Measurements from ENCODE around the gene CROCC2. TPM values are rescaled to one million over a fixed set of nuclear protein-coding genes. Genes with fewer than 3 reads are reported as not detected.

CROCC2 gene
- total RNA-seq, 6 donors from 2014 or later, result 0.23 to 17.8 (median 7.6) TPM

DNA sequence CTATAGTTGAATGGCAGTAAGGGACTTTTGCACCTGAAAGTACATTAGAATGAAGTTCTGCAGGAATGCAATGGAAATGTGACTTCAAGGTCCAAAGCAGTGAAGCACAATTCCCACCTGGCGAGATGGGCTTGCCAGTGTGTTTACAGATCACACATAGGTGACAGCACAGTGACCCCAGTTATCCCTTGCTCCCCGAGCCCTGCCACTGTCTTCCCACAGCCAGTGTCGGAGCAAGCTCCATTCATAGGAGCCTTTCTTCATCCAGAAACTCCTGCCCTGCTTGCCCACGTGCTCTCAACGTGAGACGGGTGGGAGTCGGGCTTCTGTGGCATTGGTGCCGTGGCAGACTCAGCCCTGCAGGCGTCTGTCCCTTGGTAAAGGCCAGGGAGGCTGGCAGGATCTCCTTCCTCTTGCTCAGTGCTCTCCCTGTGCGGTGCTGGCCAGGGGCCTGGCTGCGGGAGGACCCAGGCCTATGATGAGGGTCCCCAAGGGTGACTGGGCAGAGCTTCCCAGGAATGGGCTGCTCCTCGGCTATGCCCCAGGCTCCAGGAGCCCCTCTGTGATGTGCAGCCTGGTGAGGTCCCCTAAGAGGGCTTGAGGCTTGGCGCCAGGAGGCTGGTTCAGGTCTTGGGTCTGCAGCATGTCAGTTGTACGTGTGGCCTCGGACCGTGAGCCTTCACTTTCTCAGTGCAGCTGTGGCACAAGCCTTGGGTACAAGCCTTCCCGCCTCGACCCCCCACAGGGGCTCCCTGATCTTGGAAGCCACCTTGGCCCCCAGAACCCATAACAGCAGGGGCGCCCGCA, 132.4 kb downstream of the CROCC2 start:
- H3K36me3 ChIP-seq, result peaks cover 0 to 41% (median 14%) of the 10 kb centered on the region in 4 donors
- DNase-seq, result peak; percentile 18 to 57
- WGBS, 2 donors, result 95% methylated on average over 7 to 20 of the region's 20 CpGs

DNA sequence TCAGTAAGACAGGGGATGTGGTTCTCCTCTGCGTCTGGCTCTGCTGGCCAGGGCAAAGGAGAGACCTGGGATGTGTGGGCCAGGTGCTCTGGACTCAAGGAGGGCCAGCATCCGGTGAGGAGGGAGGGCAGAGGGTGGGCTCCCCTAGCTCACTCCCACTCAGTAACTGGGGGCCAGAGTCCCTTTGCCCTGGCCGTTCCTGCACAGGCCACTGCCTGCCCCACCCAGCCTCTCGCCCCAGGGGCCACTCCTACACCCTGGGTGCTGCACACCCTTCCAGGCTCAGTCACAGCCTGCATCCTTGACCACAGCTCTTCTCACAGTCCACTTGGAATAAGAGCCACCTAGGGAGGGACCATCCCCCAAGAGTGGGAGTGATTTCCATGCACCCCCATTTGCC, 133.3 kb downstream of the CROCC2 start:
- ATAC-seq (ENCODE audit: low FRiP score in 2 of 2) (no peak), DNase-seq (peak in 1 of 2 donors; percentile 15)
- Histone ChIP-seq H3K4me3 (no peak overlapping the region), H3K27me3 (no peaks in the 10 kb centered on the region), H3K27ac (no peak overlapping the region), H3K9me3 (no peaks in the 10 kb centered on the region), H3K36me3 (peaks cover 0 to 33% (median 10%) of the 10 kb centered on the region in 4 donors), H3K4me1 (peaks cover 9 to 24% (median 12%) of the 10 kb centered on the region in 4 donors)
- 90 to 100% methylated on average over 2 to 4 of the region's 4 CpGs for WGBS, 2 donors
- no peak for TF ChIP-seq POLR2AphosphoS5 (IDR thresholded peaks at IDR 0.05)
- TF ChIP-seq, protein P1, sequence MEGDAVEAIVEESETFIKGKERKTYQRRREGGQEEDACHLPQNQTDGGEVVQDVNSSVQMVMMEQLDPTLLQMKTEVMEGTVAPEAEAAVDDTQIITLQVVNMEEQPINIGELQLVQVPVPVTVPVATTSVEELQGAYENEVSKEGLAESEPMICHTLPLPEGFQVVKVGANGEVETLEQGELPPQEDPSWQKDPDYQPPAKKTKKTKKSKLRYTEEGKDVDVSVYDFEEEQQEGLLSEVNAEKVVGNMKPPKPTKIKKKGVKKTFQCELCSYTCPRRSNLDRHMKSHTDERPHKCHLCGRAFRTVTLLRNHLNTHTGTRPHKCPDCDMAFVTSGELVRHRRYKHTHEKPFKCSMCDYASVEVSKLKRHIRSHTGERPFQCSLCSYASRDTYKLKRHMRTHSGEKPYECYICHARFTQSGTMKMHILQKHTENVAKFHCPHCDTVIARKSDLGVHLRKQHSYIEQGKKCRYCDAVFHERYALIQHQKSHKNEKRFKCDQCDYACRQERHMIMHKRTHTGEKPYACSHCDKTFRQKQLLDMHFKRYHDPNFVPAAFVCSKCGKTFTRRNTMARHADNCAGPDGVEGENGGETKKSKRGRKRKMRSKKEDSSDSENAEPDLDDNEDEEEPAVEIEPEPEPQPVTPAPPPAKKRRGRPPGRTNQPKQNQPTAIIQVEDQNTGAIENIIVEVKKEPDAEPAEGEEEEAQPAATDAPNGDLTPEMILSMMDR (IDR thresholded peaks at IDR 0.05), result no peak

More for the DNA sequence above, 132.4 kb downstream of the CROCC2 start:
- ATAC-seq (ENCODE audit: low FRiP score in 2 of 2), result no peak
- H3K27ac ChIP-seq, result no peak overlapping the region
- no peak overlapping the region for H3K4me3 ChIP-seq
- H3K9me3 ChIP-seq, result no peaks in the 10 kb centered on the region
- peaks cover 9 to 24% (median 12%) of the 10 kb centered on the region in 4 donors for H3K4me1 ChIP-seq
- TF ChIP-seq EP300 (IDR thresholded peaks at IDR 0.05), result no peak
- no peak for TF ChIP-seq POLR2AphosphoS5 (IDR thresholded peaks at IDR 0.05)
- TF ChIP-seq, protein P1 (IDR thresholded peaks at IDR 0.05), result no peak
- no peak for TF ChIP-seq POLR2A (IDR thresholded peaks at IDR 0.05)
- H3K27me3 ChIP-seq, result no peaks in the 10 kb centered on the region

DNA sequence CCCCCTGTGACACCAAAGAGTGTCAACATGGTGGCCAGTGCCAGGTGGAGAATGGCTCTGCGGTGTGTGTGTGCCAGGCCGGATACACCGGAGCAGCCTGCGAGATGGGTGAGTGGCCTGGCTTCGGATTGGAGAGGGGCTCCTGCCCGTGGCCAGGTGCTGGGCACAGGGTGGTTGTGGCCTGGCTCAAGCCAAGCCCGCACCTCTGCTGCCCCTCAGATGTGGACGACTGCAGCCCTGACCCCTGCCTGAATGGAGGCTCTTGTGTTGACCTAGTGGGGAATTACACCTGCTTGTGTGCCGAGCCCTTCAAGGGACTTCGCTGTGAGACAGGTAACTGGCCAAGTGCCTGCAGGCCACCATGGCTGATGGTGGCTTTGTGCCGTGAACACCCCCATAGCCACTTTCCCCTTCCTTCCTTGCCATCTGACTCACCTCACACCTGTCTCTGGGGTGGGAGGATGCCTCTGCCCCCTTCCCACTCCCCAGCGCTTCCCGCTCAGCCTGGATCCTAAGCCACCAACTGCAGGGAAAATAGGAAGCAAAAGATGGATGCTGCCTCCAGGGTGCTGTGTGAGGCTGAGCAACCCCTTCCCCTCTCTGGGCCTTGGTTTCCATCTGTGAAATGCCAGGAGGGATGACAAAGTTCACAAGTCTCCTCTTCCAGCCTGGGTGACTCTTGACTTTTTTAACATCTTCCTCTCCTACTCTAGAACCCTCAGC, 134.1 kb downstream of the CROCC2 start:
- peaks cover 9 to 23% (median 12%) of the 10 kb centered on the region in 4 donors for H3K4me1 ChIP-seq
- H3K36me3 ChIP-seq, result peaks cover 0 to 33% (median 10%) of the 10 kb centered on the region in 4 donors
- peaks cover 0 to 4% (median 0%) of the 10 kb centered on the region in 4 donors for H3K9me3 ChIP-seq
- H3K27ac ChIP-seq, result no peak overlapping the region
- no peaks in the 10 kb centered on the region for H3K27me3 ChIP-seq
- TF ChIP-seq, protein P1 (IDR thresholded peaks at IDR 0.05), result no peak
- TF ChIP-seq EP300 (IDR thresholded peaks at IDR 0.05) (no peak), POLR2A (IDR thresholded peaks at IDR 0.05) (no peak), POLR2AphosphoS5 (IDR thresholded peaks at IDR 0.05) (no peak)
- no peak overlapping the region for H3K4me3 ChIP-seq
- DNase-seq (peak; percentile 20 to 62), ATAC-seq (ENCODE audit: low FRiP score in 2 of 2) (no peak)
- 95 to 99% methylated on average over 8 to 13 of the region's 13 CpGs for WGBS, 2 donors

DNA sequence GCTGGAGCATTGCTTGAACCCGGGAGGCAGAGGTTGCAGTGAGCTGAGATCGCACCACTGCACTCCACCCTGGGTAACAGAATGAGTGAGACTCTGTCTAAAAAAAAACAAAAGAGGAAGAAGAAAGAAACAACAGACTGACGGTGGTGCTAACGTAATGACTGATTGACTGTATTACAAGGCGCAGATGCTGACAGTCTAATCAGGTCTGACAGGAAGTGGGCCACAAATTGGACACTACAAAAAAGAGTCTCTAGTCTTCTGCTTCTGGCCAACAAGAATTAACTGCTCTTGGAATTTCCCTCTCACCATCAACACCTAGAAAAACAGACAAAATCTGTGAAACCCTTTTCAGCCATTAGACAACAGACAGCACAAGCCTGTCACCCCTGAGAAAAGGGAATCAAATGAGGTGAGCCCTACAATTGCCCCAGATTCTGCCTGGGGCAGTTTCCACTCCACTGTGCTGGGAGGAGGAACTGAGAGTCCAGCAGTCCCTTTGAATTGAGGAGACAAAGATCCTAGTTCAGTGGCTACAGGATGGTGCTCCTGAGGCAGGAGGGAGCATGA, 135.5 kb downstream of the CROCC2 start:
- Histone ChIP-seq H3K27ac (no peak overlapping the region), H3K27me3 (no peaks in the 10 kb centered on the region), H3K4me1 (peaks cover 3 to 11% (median 5%) of the 10 kb centered on the region in 4 donors), H3K4me3 (no peak overlapping the region), H3K9me3 (peaks cover 0 to 4% (median 0%) of the 10 kb centered on the region in 4 donors), H3K36me3 (peaks cover 0 to 32% (median 10%) of the 10 kb centered on the region in 4 donors)
- TF ChIP-seq POLR2A (IDR thresholded peaks at IDR 0.05) (no peak), EP300 (IDR thresholded peaks at IDR 0.05) (no peak), POLR2AphosphoS5 (IDR thresholded peaks at IDR 0.05) (no peak)
- TF ChIP-seq, protein P1 (IDR thresholded peaks at IDR 0.05), result no peak
- 60 to 69% methylated on average over 5 of the region's 5 CpGs for WGBS, 2 donors
- ATAC-seq (ENCODE audit: low FRiP score in 2 of 2), result no peak
- DNase-seq, result no peak

Other genes starting within 250 kb of the CROCC2 start
- gene AQP12B, start 223.5 kb upstream of the CROCC2 start, total RNA-seq, result not detected
- gene AQP12A, start 214.5 kb upstream of the CROCC2 start, total RNA-seq, result not detected
- gene KIF1A, start 86.1 kb upstream of the CROCC2 start, total RNA-seq, result 1 to 10 TPM in 1 of 6 donors, under 1 TPM in 3, not detected in 2; 0.15 to 1.2 (median 0.35) TPM
- gene AGXT, start 37.5 kb upstream of the CROCC2 start, total RNA-seq, result under 1 TPM in 3 of 6 donors, not detected in 3; 0.30 to 0.46 (median 0.44) TPM
- gene MAB21L4, start 10.2 kb upstream of the CROCC2 start, total RNA-seq, result 100 to 1,000 TPM in 1 of 6 donors, 10 to 100 TPM in 5; 11.5 to 117 (median 29.0) TPM
- gene SNED1, start 92.3 kb downstream of the CROCC2 start, total RNA-seq, result 100 to 1,000 TPM in 1 of 6 donors, 10 to 100 TPM in 5; 26.0 to 189 (median 38.9) TPM
- gene MTERF4, start 196.0 kb downstream of the CROCC2 start, total RNA-seq, result 10 to 100 TPM; 22.3 to 54.4 (median 25.4) TPM
- gene PASK, start 243.1 kb downstream of the CROCC2 start, total RNA-seq, result 10 to 100 TPM in 5 of 6 donors, 1 to 10 TPM in 1; 4.3 to 18.9 (median 13.8) TPM
- gene PPP1R7, start 244.1 kb downstream of the CROCC2 start, total RNA-seq, result 10 to 100 TPM; 38.8 to 76.1 (median 57.7) TPM